WTC11 (cell line): ENCODE measurements around the gene DNAJB8. TPM values are rescaled to one million over a fixed set of nuclear protein-coding genes. Genes with fewer than 3 reads are reported as not detected.

Experiments
- ATAC-seq: fragments of 200-7000 bp; cut with Tn5 transposase; 2 replicates; pipeline ENCODE4 v1.10.0; 2021; ENCODE audit warnings: mild to moderate bottlenecking, moderate library complexity
- CTCF ChIA-PET: fragments of 300-600 bp; sonication (Branson Sonifier 250); formaldehyde crosslinking; loops from one replicate; lab custom pipeline; 2021; ENCODE audit warnings: antibody characterized with exemption; lab: Charles Lee
- POLR2A ChIA-PET: fragments of 350-600 bp; sonication (Branson Sonifier 250); formaldehyde crosslinking; loops from one replicate; lab custom pipeline; 2021; ENCODE audit warnings: antibody characterized with exemption; lab: Charles Lee
- DNase-seq: peaks from one replicate; pipeline ENCODE4 v3.0.0; 2021; ENCODE audit warnings: low spot score
- H3K27ac Mint-ChIP-seq: 2 replicates; pipeline ENCODE4 v1.8.0; 2021; ENCODE audit warnings: mixed read lengths
- H3K27me3 Mint-ChIP-seq: 2 replicates; pipeline ENCODE4 v1.8.0; 2021; ENCODE audit warnings: low read depth, mild to moderate bottlenecking, moderate library complexity, mixed read lengths
- H3K36me3 Mint-ChIP-seq: 2 replicates; pipeline ENCODE4 v1.8.0; 2021; ENCODE audit warnings: mixed read lengths
- H3K4me1 Mint-ChIP-seq: 2 replicates; pipeline ENCODE4 v1.8.0; 2022; ENCODE audit warnings: mixed read lengths
- H3K4me3 Mint-ChIP-seq: 2 replicates; pipeline ENCODE4 v1.8.0; 2021; ENCODE audit warnings: mild to moderate bottlenecking, moderate library complexity, mixed read lengths
- H3K9me3 Mint-ChIP-seq: 2 replicates; pipeline ENCODE4 v1.8.0; 2021; ENCODE audit warnings: mixed read lengths
- AFF4 ChIP-seq: sonication (generic); formaldehyde crosslinking; IDR thresholded peaks from 2 replicates; pipeline ENCODE4 v1.8.1; 2023; ENCODE audit warnings: mild to moderate bottlenecking, missing genetic modification reagents, borderline replicate concordance
- AR ChIP-seq: fragments of 250-450 bp; sonication (Bioruptor Pico); IDR thresholded peaks from 2 replicates; pipeline ENCODE4 v1.9.0; 2021; ENCODE audit warnings: mild to moderate bottlenecking
- CREM ChIP-seq: sonication (generic); formaldehyde crosslinking; IDR thresholded peaks from 2 replicates; pipeline ENCODE4 v1.8.1; 2022; ENCODE audit warnings: mild to moderate bottlenecking, missing genetic modification reagents, moderate library complexity
- ETV6 ChIP-seq: sonication (generic); formaldehyde crosslinking; IDR thresholded peaks from 2 replicates; pipeline ENCODE4 v1.8.1; 2022; ENCODE audit warnings: mild to moderate bottlenecking, missing genetic modification reagents
- HMGA2 ChIP-seq: fragments of 250-450 bp; sonication (Bioruptor Pico); IDR thresholded peaks from 2 replicates; pipeline ENCODE4 v1.4.0; 2021; ENCODE audit warnings: mild to moderate bottlenecking, moderate library complexity
- IRF2 ChIP-seq: sonication (generic); formaldehyde crosslinking; IDR thresholded peaks from 2 replicates; pipeline ENCODE4 v1.8.0; 2022; ENCODE audit warnings: low read depth, missing genetic modification reagents, borderline replicate concordance
- MLX ChIP-seq: sonication (generic); formaldehyde crosslinking; IDR thresholded peaks from 2 replicates; pipeline ENCODE4 v1.8.1; 2023; ENCODE audit warnings: mild to moderate bottlenecking, missing genetic modification reagents, moderate library complexity
- OVOL2 ChIP-seq: fragments of 250-450 bp; sonication (Bioruptor Pico); IDR thresholded peaks from 2 replicates; pipeline ENCODE4 v1.9.0; 2021; ENCODE audit warnings: mild to moderate bottlenecking, borderline replicate concordance
- PRDM15 ChIP-seq: sonication (generic); formaldehyde crosslinking; IDR thresholded peaks from 2 replicates; pipeline ENCODE4 v1.8.0; 2022; ENCODE audit warnings: missing genetic modification reagents
- PREB ChIP-seq: sonication (generic); formaldehyde crosslinking; IDR thresholded peaks from 2 replicates; pipeline ENCODE4 v1.8.1; 2022; ENCODE audit warnings: mild to moderate bottlenecking, missing genetic modification reagents, moderate library complexity, borderline replicate concordance
- PRRX2 ChIP-seq: fragments of 250-450 bp; sonication (Bioruptor Pico); IDR thresholded peaks from 2 replicates; pipeline ENCODE4 v1.8.0; 2021; ENCODE audit warnings: mild to moderate bottlenecking
- SP1 ChIP-seq: sonication (generic); formaldehyde crosslinking; conservative IDR thresholded peaks from 2 replicates; pipeline ENCODE4 v1.8.1; 2022; ENCODE audit warnings: missing genetic modification reagents
- TP53 ChIP-seq: sonication (generic); formaldehyde crosslinking; IDR thresholded peaks from 2 replicates; pipeline ENCODE4 v1.8.1; 2023; ENCODE audit warnings: mild to moderate bottlenecking, missing genetic modification reagents
- ZNF121 ChIP-seq: sonication (generic); formaldehyde crosslinking; IDR thresholded peaks from 2 replicates; pipeline ENCODE4 v1.8.0; 2023; ENCODE audit warnings: missing genetic modification reagents
- ZNF396 ChIP-seq: fragments of 250-450 bp; sonication (Bioruptor Pico); IDR thresholded peaks from 2 replicates; pipeline ENCODE4 v1.8.0; 2021; ENCODE audit warnings: mild to moderate bottlenecking, moderate library complexity, borderline replicate concordance
- ZNF416 ChIP-seq: fragments of 250-450 bp; sonication (Bioruptor Pico); IDR thresholded peaks from 2 replicates; pipeline ENCODE4 v1.9.0; 2021; ENCODE audit warnings: mild to moderate bottlenecking, inconsistent platforms
- ZNF532 ChIP-seq: fragments of 250-450 bp; sonication (Bioruptor Pico); IDR thresholded peaks from 2 replicates; pipeline ENCODE4 v1.9.0; 2021; ENCODE audit warnings: mild to moderate bottlenecking, borderline replicate concordance
- total RNA-seq: library from RNA; stranded (reverse); gene quantifications from 3 replicates; pipeline ENCODE4 v1.2.3, GENCODE V29; 2021

Gene DNAJB8
- total RNA-seq, 1 experiment from 2014 or later, result not detected

GRCh38 chr3:128457937-128458336 is 8.8 kb downstream of the DNAJB8 start (continued):
- no peak for TF ChIP-seq AFF4
- TF ChIP-seq CREM (CRISPR knock-in tag), result no peak
- no peak for TF ChIP-seq ETV6 (CRISPR knock-in tag)
- TF ChIP-seq TP53 (CRISPR knock-in tag), result no peak
- no peak for TF ChIP-seq PRDM15 (CRISPR knock-in tag)
- no peak for TF ChIP-seq SP1 (CRISPR knock-in tag)
- no peak for TF ChIP-seq ZNF396 (CRISPR knock-in tag)

- TF ChIP-seq IRF2 (CRISPR knock-in tag) (no peak), PRRX2 (CRISPR knock-in tag) (no peak), PREB (CRISPR knock-in tag) (no peak), ZNF416 (CRISPR knock-in tag) (no peak), TP53 (CRISPR knock-in tag) (no peak), ZNF532 (CRISPR knock-in tag) (no peak), ZNF121 (CRISPR knock-in tag) (no peak), HMGA2 (CRISPR knock-in tag) (no peak), AR (CRISPR knock-in tag) (no peak), OVOL2 (CRISPR knock-in tag) (no peak), SP1 (CRISPR knock-in tag) (no peak), MLX (CRISPR knock-in tag) (no peak)
- DNase-seq, result no peak
- Mint-ChIP-seq H3K4me1 (no peaks in the 10 kb centered on the region), H3K9me3 (no peaks in the 10 kb centered on the region), H3K27ac (no peak overlapping the region), H3K4me3 (no peak overlapping the region), H3K36me3 (no peaks in the 10 kb centered on the region), H3K27me3 (peaks cover 23% of the 10 kb centered on the region)
- ATAC-seq, result peak; percentile 71
- CTCF ChIA-PET, result interaction anchor here (0.7 to 1.4 kb wide), 3 partner anchors 16 to 129 kb away, joined by 3 read pairs; no protein-coding TSS in a partner anchor
- POLR2A ChIA-PET, result no interaction called here
These were observed 9.6 kb downstream of the DNAJB8 start for GRCh38 chr3:128456776-128457715.
